H9 (cell line): ENCODE measurements around the gene CFAP97D2. TPM values are rescaled to one million over a fixed set of nuclear protein-coding genes. Genes with fewer than 3 reads are reported as not detected.

Source experiments
- DNase-seq: peaks from one replicate; pipeline ENCODE4 v3.0.0-alpha.2; 2017
- H2AFZ ChIP-seq: one replicate; pipeline ENCODE4 v1.6.1; 2013; ENCODE audit warnings: mild to moderate bottlenecking, low read length, control low read depth, moderate library complexity
- H2AK5ac ChIP-seq: 2 replicates; pipeline ENCODE4 v1.6.1; 2013; ENCODE audit warnings: low read length, control low read depth, mixed read lengths; ENCODE audit not compliant: insufficient read length
- H2BK120ac ChIP-seq: one replicate; pipeline ENCODE4 v1.6.1; 2013; ENCODE audit warnings: low read depth, mild to moderate bottlenecking, low read length, control low read depth, inconsistent platforms; ENCODE audit not compliant: poor library complexity, severe bottlenecking
- H2BK12ac ChIP-seq: 2 replicates; pipeline ENCODE4 v1.6.1; 2013; ENCODE audit warnings: low read length, control low read depth, mixed read lengths, low read depth; ENCODE audit not compliant: insufficient read length
- H2BK15ac ChIP-seq: 2 replicates; pipeline ENCODE4 v1.6.1; 2013; ENCODE audit warnings: low read depth, low read length, control low read depth
- H2BK20ac ChIP-seq: one replicate; pipeline ENCODE4 v1.6.1; 2013; ENCODE audit warnings: low read depth, mild to moderate bottlenecking, low read length, control low read depth, inconsistent platforms; ENCODE audit not compliant: poor library complexity, severe bottlenecking
- H2BK5ac ChIP-seq: 2 replicates; pipeline ENCODE4 v1.6.1; 2013; ENCODE audit warnings: low read length, control low read depth, mixed read lengths; ENCODE audit not compliant: insufficient read length
- H3K14ac ChIP-seq: 2 replicates; pipeline ENCODE4 v1.6.1; 2013; ENCODE audit warnings: low read length, control low read depth; ENCODE audit not compliant: insufficient read depth
- H3K18ac ChIP-seq: 2 replicates; pipeline ENCODE4 v1.6.1; 2013; ENCODE audit warnings: low read depth, mild to moderate bottlenecking, mixed read lengths, low read length, control low read depth; ENCODE audit not compliant: insufficient read length
- H3K23ac ChIP-seq: 2 replicates; pipeline ENCODE4 v1.6.1; 2013; ENCODE audit warnings: low read length, control low read depth, mixed read lengths, low read depth; ENCODE audit not compliant: insufficient read length
- H3K23me2 ChIP-seq: 2 replicates; pipeline ENCODE4 v1.6.1; 2013; ENCODE audit warnings: low read depth, mild to moderate bottlenecking, mixed read lengths, low read length, control low read depth; ENCODE audit not compliant: insufficient read length, poor library complexity, severe bottlenecking
- H3K27ac ChIP-seq: 2 replicates; pipeline ENCODE4 v1.5.1; 2013; ENCODE audit warnings: low read length, control low read depth, mixed read lengths, low read depth; ENCODE audit not compliant: insufficient read length
- H3K27me3 ChIP-seq: 2 replicates; pipeline ENCODE4 v1.6.1; 2013; ENCODE audit warnings: low read length, control low read depth, inconsistent platforms; ENCODE audit not compliant: insufficient read depth
- H3K4ac ChIP-seq: 2 replicates; pipeline ENCODE4 v1.6.1; 2013; ENCODE audit warnings: low read depth, mild to moderate bottlenecking, control low read depth, inconsistent platforms, low read length, moderate library complexity
- H3K4me1 ChIP-seq: 2 replicates; pipeline ENCODE4 v1.6.1; 2013; ENCODE audit warnings: low read length, control low read depth, inconsistent platforms; ENCODE audit not compliant: insufficient read depth
- H3K4me2 ChIP-seq: 2 replicates; pipeline ENCODE4 v1.6.1; 2013; ENCODE audit warnings: low read length, control low read depth, mixed read lengths; ENCODE audit not compliant: insufficient read length, insufficient read depth
- H3K56ac ChIP-seq: 2 replicates; pipeline ENCODE4 v1.6.1; 2013; ENCODE audit warnings: low read depth, mild to moderate bottlenecking, mixed read lengths, low read length, control low read depth; ENCODE audit not compliant: insufficient read length
- H3K79me1 ChIP-seq: 2 replicates; pipeline ENCODE4 v1.6.1; 2013; ENCODE audit warnings: low read depth, mild to moderate bottlenecking, moderate library complexity, low read length, control low read depth, inconsistent platforms; ENCODE audit not compliant: insufficient read depth, poor library complexity, severe bottlenecking
- H3K79me2 ChIP-seq: 2 replicates; pipeline ENCODE4 v1.6.1; 2013; ENCODE audit warnings: low read length, control low read depth, inconsistent platforms; ENCODE audit not compliant: insufficient read depth
- H3K9ac ChIP-seq: 2 replicates; pipeline ENCODE4 v1.6.1; 2013; ENCODE audit warnings: low read length, control low read depth, mixed read lengths; ENCODE audit not compliant: insufficient read length; ENCODE audit errors: extremely low read depth
- H3K9me3 ChIP-seq: one replicate; pipeline ENCODE4 v1.6.1; 2013; ENCODE audit warnings: low read depth, low read length, inconsistent platforms; ENCODE audit not compliant: control insufficient read depth
- H3T11ph ChIP-seq: one replicate; pipeline ENCODE4 v1.6.1; 2013; ENCODE audit warnings: mild to moderate bottlenecking, low read length, control low read depth, inconsistent platforms
- H4K20me1 ChIP-seq: one replicate; pipeline ENCODE4 v1.6.1; 2013; ENCODE audit not compliant: control insufficient read depth, insufficient read length, insufficient read depth
- H4K5ac ChIP-seq: 2 replicates; pipeline ENCODE4 v1.6.1; 2013; ENCODE audit warnings: low read depth, mild to moderate bottlenecking, mixed read lengths, low read length, control low read depth; ENCODE audit not compliant: insufficient read length
- H4K8ac ChIP-seq: replicated peaks from 2 replicates; pipeline ENCODE4 v1.6.1; 2013; ENCODE audit warnings: low read length, control low read depth, mixed read lengths, low read depth; ENCODE audit not compliant: insufficient read length
- H4K91ac ChIP-seq: 2 replicates; pipeline ENCODE4 v1.6.1; 2013; ENCODE audit warnings: low read depth, mild to moderate bottlenecking, moderate library complexity, mixed read lengths, low read length, control low read depth; ENCODE audit not compliant: insufficient read length
- H3K27ac Mint-ChIP-seq, 3 experiments: 2 replicates in 2 of 3; 3 replicates in 1 of 3; pipeline ENCODE4 v1.8.0; 2020 to 2021; ENCODE audit warnings: mixed read lengths in 3 of 3, mild to moderate bottlenecking in 1 of 3, moderate library complexity in 1 of 3
- H3K27me3 Mint-ChIP-seq: 2 replicates; pipeline ENCODE4 v1.8.0; 2021; ENCODE audit warnings: low read depth, mild to moderate bottlenecking, moderate library complexity, mixed read lengths
- H3K36me3 Mint-ChIP-seq, 3 experiments: 2 replicates in 2 of 3; 3 replicates in 1 of 3; pipeline ENCODE4 v1.8.0; 2020 to 2021; ENCODE audit warnings: low read depth in 3 of 3, mixed read lengths in 3 of 3; ENCODE audit not compliant: insufficient read depth in 1 of 3
- H3K4me1 Mint-ChIP-seq, 2 experiments: 2 replicates each; pipeline ENCODE4 v1.8.0; 2020; ENCODE audit warnings: mixed read lengths in 2 of 2
- H3K4me3 Mint-ChIP-seq, 2 experiments: 2 replicates in 1 of 2; 3 replicates in 1 of 2; pipeline ENCODE4 v1.8.0; 2020 to 2021; ENCODE audit warnings: mild to moderate bottlenecking in 2 of 2, mixed read lengths in 2 of 2, moderate library complexity in 1 of 2
- H3K9me3 Mint-ChIP-seq, 2 experiments: 2 replicates in 1 of 2; 3 replicates in 1 of 2; pipeline ENCODE4 v1.8.0; 2020; ENCODE audit warnings: mild to moderate bottlenecking in 2 of 2, mixed read lengths in 2 of 2, moderate library complexity in 1 of 2
- CTCF ChIP-seq: fragments of 200-600 bp; sonication (generic); conservative IDR thresholded peaks from 3 replicates; pipeline ENCODE4 v1.8.0; 2021; ENCODE audit warnings: antibody characterized with exemption, mild to moderate bottlenecking
- WGBS: extraction: QIAGEN DNeasy Blood & Tissue Kit; methylation state at CpG from one replicate; pipeline ENCODE4 v1.1.7; 2013; ENCODE audit warnings: missing lambda C conversion rate, low lambda C conversion rate, mixed read lengths; ENCODE audit not compliant: insufficient read length; ENCODE audit errors: extremely low coverage; 5-methylcytosine and 5-hydroxymethylcytosine counted together
- total RNA-seq: library from RNA; stranded (reverse); gene quantifications from 2 replicates; pipeline ENCODE4 v1.2.1, GENCODE V29; 2021

CFAP97D2 gene
- total RNA-seq, 1 experiment from 2014 or later = not detected

- Histone ChIP-seq H3K23ac (no peak overlapping the region), H4K91ac (no peak overlapping the region)
- H3K4me1 Mint-ChIP-seq = peaks cover 40 to 43% of the 10 kb centered on the region in 2 experiments
These were observed 46.6 kb downstream of the CFAP97D2 start for GRCh38 chr13:114225610-114226009.

More at GRCh38 chr13:114225610-114226009, 46.6 kb downstream of the CFAP97D2 start:
- Histone ChIP-seq H2BK120ac (no peak overlapping the region), H3K9ac (no peak overlapping the region), H3K4ac (no peak overlapping the region), H4K8ac (no peak overlapping the region), H3K56ac (no peak overlapping the region), H3K4me1 (peaks cover 13% of the 10 kb centered on the region; the same call in 1 of the 2 replicates), H3K27ac (no peak overlapping the region), H3K18ac (no peak overlapping the region), H2BK5ac (no peak overlapping the region), H3K14ac (no peak overlapping the region), H4K5ac (no peak overlapping the region), H3K79me2 (no peaks in the 10 kb centered on the region), H4K20me1 (no peaks in the 10 kb centered on the region), H3T11ph (no peak overlapping the region), H3K79me1 (no peaks in the 10 kb centered on the region), H2BK12ac (no peak overlapping the region), H2BK20ac (no peak overlapping the region), H2BK15ac (no peak overlapping the region), H3K23me2 (no peaks in the 10 kb centered on the region), H3K4me2 (no peak overlapping the region), H2AFZ (no peak overlapping the region), H3K27me3 (no peaks in the 10 kb centered on the region), H3K9me3 (no peaks in the 10 kb centered on the region), H2AK5ac (no peak overlapping the region)
- no peak for DNase-seq
- no peak overlapping the region for H3K27ac Mint-ChIP-seq
- TF ChIP-seq CTCF = no peak
- peaks cover 0 to 3% of the 10 kb centered on the region in 2 experiments; a peak in 2 of 5 replicates for H3K9me3 Mint-ChIP-seq
- H3K27me3 Mint-ChIP-seq = no peaks in the 10 kb centered on the region; the same call in 1 of the 2 replicates
- H3K36me3 Mint-ChIP-seq = no peaks in the 10 kb centered on the region
- WGBS = no CpG with 5 or more reads among the region's 8 CpGs
- no peak overlapping the region for H3K4me3 Mint-ChIP-seq
